GM12872 (cell line): ENCODE measurements around the gene PSMB1.

Experiments used
- TF ChIP-seq, protein P1 (sequence below): IDR thresholded peaks from 3 replicates; pipeline ENCODE4 v1.5.1; 2011; ENCODE audit warnings: low read depth, mild to moderate bottlenecking, low read length, moderate library complexity; ENCODE audit not compliant: insufficient read depth

The PSMB1 gene

GRCh38 chr6:170516783-170517616, 36.1 kb downstream of the PSMB1 start:
- TF ChIP-seq, protein P1, sequence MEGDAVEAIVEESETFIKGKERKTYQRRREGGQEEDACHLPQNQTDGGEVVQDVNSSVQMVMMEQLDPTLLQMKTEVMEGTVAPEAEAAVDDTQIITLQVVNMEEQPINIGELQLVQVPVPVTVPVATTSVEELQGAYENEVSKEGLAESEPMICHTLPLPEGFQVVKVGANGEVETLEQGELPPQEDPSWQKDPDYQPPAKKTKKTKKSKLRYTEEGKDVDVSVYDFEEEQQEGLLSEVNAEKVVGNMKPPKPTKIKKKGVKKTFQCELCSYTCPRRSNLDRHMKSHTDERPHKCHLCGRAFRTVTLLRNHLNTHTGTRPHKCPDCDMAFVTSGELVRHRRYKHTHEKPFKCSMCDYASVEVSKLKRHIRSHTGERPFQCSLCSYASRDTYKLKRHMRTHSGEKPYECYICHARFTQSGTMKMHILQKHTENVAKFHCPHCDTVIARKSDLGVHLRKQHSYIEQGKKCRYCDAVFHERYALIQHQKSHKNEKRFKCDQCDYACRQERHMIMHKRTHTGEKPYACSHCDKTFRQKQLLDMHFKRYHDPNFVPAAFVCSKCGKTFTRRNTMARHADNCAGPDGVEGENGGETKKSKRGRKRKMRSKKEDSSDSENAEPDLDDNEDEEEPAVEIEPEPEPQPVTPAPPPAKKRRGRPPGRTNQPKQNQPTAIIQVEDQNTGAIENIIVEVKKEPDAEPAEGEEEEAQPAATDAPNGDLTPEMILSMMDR = peak; percentile 82

- TF ChIP-seq, protein P1 = no peak
These were observed 38.2 kb downstream of the PSMB1 start for GRCh38 chr6:170514908-170515307.

GRCh38 chr6:170512249-170512648, 40.9 kb downstream of the PSMB1 start:
- TF ChIP-seq, protein P1 = no peak

- TF ChIP-seq, protein P1 = no peak
These were observed 42.5 kb downstream of the PSMB1 start for GRCh38 chr6:170510631-170511030.

DNA sequence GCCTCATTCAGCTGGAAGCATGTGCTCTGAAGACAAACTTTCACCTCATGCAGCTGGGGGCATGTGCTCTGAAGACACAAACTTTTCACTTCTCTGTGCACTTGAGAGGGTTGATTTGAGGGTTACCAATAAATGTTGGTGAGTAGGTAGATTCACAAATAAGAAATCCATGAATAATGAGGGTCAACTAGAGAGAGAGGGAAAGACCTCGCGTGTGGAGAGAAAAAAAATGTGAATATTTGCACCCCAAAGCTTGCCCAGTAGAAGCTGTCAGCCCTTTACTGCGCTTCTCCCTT, 43.4 kb downstream of the PSMB1 start:
- TF ChIP-seq, protein P1 = no peak

DNA sequence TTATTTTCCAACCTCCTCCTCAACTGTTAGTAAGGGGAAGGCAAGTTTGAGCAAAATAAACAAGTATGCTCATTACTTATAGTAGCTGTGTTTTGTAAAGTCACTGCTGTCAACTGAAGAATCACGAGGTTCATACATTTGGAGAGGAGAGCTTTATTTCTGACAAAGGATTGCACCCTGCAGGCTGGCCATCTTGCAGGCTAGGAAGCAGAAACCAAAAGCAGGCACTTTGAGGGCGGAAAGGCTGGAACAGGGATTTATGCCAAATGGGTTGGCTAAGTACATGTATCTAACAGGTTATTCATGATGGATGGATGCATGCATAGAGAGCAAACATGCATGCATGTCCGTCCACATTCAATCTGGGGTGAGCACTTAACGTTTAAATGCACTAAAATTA, 46.7 kb downstream of the PSMB1 start:
- TF ChIP-seq, protein P1 = no peak

GRCh38 chr6:170505306-170505705, 47.8 kb downstream of the PSMB1 start:
- TF ChIP-seq, protein P1 = no peak
